Activated CD4-positive, alpha-beta T cell treated with anti-CD3 and anti-CD28 coated beads for 4 hours (primary cell): ENCODE results near the gene FOXO1.

Experiments
- DNase-seq, 2 donors: peaks; one replicate each; pipeline ENCODE4 v3.0.0-alpha.2; 2020

FOXO1 gene

DNA sequence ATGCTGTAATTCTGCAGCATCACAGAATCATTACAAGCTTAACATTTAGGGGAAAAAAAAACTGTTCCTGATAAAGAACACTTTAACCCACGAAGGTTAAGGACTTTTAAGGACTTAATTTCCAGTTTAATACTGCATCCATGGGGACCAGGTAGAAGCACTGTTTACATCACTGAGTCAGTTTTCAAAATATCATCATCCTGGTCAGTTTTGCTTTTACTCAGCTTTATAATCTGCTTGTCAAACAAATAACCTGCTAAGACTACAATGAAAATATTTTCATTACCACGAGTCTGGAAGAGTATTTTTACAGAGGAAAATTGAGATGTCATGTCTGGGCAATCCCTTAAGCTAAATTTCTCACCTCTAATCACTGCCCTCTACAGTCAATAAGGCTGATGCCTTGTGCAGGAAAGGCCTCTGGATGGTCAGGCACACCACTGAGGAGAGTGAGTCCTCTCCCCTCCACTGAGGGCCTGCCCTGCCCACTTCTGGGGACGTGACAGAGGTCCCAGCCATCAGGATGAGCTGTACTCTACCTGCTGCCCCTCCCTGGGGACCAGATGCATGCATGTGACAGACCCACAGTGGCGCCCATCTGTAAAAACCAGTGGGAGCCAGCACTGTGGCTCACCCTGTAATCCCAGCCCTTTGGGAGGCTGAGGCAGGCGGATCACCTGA is 31.0 kb downstream of the FOXO1 start:
- no peak for DNase-seq

DNA sequence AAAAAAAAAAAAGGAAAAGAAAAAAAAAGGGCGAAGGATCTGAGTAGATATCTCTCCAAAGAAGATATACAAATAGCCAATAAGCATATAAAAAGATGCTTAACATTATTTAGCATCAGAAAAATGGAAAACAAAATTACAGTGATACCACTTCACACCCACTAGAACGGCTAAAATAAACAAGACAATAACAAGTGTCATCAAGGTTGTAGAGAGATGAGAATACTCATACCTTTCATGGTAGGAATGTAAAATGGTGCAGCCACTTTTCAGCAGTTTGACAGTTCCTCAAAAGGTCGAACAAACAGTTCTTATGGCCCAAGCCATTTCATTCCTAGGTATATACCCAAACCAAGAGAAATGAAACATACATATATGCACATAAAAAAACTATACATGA is 33.5 kb downstream of the FOXO1 start:
- no peak for DNase-seq

DNA sequence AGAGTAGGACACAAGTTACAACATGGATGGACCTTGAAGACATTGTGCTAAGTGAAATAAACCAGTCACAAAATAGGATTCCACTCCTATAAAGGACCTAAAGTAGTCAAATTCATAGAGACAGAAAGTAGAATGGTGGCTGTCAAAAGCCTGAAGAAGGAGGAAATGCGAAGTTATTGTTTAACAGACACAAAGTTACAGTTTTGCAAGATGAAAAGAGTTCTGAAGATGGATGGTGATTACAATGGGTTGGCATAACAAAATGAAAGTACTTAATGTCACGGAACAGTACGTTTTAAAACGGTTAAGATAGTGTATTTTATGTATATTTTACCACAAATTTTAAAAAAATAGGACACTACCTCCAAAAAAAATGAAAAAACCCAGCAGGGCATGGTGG is 34.8 kb downstream of the FOXO1 start:
- no peak for DNase-seq

DNA sequence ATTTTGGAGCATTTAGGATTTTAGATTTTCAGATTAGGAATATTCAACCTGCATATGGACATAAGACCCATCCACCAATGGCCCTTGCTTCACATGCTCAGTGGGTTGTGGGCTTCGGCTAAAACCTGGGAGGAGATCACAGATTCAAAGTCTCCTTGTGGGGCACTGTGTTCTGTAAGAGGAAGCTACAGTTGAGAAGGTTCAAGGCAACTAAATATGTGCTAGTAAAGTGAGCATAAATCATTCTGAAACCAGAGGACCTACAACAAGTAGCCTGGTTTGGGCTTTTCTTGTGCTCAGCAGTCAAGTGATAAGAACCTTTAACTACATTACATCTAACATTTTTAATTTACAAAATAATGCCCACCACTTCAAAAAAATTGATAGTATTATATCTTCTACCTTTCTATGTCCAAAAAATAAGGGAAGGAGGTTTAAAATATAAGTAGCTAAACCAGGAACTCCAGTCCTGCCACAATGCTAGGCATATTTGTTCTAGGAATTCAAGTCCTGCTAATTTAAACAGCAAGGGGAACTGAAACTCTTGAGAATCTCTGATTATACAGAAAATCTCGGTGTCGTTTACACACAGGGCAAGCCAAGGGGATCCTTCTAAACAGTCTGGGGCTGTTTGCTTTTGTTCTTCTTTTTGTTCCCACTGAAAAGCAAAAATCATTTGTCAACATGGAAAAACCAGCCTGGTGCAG is 36.6 kb downstream of the FOXO1 start:
- DNase-seq: no peak

DNA sequence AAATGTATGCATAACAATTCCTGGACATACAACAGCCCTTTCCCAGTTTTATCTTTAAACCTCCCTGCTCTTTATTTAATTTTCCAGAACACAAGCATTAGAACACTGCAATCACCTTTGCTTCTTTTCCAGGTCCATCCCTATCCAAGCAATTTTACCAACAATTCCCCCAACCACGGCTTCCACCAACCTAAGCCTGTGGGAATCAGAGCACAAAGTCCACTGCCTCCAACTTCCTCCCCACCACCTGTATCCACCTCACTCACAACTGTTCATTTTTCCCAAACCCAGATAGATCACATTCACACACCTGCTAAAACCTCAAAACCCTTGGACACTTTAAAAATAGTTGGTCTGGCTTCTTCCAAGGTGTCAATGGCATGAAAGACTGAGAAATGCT is 39.5 kb downstream of the FOXO1 start:
- no peak for DNase-seq

DNA sequence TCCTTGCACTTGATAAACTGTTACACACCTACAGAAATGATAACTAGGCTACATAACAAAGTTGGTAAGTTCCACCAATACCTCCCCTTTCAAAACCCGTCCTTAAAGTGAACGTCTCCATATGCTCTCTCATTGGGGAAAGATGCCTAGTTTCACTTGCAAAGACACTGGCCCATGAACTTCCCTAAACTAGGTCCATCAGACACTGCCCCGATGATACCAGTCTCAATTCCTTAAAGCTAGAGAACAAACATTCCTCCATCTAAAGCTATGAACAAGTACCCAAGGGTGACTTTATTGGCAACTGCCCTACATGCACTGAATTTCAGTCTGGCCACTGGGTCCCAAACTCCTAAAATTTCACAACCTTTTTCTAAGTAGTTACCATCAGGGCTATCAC is 39.9 kb downstream of the FOXO1 start:
- no peak for DNase-seq

DNA sequence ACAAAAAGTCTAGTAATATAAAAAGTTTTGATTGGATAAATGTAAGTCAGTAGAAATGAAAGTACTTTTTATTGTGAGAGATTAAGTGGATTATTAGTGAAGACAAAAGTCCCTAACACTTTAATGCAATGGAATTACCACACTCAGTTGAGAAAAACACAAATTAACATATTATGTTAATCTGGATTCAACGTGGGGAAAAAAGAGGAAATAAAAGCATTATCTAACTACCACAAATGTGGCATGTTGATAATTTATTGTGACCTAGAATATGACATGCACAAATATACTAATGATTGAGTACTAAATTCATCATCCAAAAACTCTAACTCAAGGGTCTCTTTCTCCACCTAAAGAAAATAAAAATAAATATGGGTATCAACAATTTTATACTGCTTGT is 41.5 kb downstream of the FOXO1 start:
- DNase-seq: no peak

DNA sequence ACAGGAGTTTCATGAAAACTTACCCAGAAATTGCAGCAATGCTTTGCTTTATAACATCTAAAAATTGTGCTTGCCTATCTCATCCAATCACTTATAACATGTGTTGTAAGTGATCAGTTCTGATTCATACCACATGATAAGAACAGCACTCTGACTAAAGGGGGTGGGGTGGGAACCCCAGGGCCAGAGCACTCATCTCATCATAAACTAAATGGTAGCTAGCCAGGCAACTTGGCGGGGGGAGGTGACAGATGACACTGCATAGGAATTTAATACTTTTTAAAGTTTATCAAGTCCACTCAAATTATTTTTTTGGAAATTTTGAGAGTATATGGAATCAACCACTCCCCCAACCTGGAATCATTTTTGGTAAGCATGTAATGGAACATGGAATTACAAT is 42.1 kb downstream of the FOXO1 start:
- DNase-seq: peak; percentile 41 to 49

DNA sequence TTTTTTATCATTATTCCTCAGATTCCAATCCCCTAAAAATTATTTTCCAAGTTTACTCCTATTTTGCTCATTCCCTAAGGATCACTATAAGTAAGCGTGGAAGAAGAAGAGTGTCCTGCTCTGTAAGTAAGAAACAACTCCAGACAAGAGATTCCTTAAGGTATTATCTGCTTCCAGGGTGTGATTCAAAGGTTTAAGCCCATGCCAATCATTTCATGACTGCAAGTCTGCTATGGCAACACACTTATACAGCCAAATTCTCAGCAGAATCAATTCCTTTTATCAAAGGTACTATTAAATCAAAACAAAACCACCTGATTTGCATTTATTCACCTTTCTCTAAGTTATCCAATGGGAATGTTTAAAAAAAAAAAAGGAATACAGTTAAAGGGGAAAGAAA is 43.7 kb downstream of the FOXO1 start:
- no peak for DNase-seq

DNA sequence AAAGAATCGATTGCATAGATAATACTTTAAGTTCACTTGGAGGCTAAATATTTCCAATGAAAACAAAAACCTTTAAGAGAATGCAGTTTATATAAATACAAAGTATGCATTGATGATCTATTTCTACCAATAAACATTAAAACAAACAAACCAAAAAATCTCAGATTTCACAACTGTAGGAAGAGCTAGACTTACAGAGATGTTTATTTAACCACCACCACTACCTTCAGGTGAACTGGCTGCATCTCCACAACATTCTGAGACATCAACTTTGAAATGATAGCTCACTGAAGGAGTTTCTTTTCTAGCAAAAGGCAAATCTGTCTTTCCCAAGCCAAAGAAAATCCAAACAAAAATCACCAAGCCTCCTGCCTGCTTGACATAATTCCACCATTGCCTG is 44.2 kb downstream of the FOXO1 start:
- no peak for DNase-seq

DNA sequence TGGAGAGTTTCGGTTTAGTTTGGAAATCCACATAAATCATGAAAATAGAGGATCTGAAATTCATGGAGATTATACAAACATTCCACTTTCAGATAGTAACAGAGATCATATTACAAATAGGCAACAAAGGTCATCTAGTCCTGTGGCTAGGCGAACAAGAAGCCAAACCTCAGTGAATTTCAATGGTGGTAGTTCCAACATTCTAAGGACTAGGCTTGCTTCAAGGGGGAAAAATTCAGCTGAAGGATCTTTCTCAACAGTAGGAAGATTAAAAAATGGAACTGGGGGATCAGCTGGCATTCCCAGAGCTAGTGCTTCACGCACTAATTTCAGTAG is 47.0 kb downstream of the FOXO1 start:
- no peak for DNase-seq

DNA sequence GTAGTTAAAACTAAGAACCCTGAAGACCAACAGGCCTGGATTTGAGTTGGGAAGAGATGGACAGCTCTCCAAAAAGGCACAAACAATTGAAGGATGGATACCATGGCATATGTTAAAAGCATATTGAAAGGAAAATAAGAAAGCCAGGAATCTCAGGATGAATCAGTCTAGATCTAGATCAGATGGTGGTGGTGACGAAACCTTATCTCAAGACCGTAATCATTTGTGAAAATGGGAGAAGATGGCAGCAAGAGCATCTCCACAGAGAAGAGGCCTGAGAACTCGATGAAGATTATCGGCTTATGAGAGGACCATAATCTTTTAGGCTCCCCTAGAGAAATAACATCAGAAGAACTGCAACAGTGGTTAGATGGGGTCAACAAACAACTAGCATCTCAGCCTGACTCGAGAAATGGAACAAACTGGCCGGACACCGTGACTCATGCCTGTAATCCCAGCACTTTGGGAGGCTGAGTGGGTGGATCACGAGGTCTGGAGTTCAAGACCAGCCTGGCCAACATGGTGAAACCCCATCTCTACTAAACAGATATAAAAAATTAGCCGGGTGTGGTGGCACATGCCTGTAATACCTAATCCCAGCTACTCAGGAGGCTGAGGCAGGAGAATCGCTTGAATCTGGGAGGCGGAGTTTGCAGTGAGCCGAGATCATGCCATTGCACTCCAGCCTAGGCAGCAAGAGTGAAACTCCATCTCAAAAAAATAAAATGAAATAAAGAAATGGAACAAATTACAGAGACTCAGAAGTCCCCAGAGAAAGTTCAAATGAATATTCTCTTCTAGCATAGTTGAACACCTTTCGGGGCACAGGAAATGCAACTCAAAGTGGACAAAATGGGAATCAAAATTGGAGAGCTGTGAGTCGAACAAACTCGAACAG is 47.6 kb downstream of the FOXO1 start:
- DNase-seq: no peak

DNA sequence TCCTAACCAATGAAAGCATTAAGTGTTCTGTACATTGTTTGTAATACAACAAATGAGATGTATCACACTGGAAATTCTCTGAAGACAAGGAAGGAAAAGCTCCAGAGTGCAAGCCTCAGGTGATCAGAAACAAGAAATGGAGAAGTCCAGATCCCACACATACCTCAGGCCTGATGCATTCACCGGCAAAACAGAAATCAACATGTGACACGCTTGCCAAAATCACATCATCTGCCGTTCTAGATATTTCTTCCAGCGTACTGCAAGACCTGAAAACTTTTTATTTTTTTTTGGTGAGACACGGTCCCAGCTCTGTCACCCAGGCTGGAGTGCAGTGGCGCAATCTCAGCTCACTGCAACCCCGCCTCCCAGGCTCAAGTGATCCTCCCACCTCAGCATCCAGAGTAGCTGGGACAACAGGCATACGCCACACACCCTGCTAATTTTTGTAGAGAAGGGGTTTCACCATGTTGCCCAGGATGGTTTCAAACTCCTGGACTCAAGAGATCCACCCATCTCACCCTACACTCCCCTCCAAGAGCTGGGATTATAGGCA is 48.6 kb downstream of the FOXO1 start:
- no peak for DNase-seq

DNA sequence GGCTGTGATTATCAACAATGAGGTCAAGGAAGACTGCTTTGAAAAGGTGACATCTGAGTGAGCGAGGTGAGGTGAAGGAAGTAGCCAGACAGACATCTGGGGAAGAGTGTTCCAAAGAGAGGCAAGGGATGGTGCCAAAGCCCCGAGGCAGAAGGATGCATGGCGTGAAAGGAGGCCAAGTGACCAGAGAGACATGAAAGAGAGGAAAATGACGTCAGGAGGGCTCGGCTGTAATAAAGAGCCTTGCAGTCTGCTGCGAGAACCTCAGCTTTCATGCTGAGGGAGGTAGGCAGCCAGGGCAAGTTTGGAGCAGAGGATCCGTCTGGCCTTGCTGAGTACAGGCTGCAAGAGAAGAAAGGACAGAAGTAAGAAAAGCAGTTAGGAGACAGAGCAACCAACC is 50.8 kb downstream of the FOXO1 start:
- DNase-seq: no peak

DNA sequence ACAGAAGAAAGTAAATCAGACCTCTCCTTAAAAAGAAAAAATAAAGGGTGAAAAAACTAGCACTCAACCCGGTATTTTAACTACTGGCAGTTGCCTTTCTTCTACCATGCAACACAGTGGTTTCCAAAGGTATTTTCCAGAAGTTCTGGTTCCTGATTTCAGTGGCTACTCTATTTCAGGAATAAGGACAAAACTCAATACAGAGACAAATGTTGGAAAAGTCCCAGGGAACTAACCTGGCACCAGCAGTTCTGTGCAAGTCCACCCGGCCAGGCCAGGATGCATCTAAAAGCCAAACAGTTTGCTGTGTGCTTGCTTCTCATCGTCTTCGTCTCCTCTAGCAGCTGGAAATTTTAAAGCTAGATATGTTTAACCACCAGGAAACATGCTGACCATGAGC is 52.5 kb downstream of the FOXO1 start:
- no peak for DNase-seq

DNA sequence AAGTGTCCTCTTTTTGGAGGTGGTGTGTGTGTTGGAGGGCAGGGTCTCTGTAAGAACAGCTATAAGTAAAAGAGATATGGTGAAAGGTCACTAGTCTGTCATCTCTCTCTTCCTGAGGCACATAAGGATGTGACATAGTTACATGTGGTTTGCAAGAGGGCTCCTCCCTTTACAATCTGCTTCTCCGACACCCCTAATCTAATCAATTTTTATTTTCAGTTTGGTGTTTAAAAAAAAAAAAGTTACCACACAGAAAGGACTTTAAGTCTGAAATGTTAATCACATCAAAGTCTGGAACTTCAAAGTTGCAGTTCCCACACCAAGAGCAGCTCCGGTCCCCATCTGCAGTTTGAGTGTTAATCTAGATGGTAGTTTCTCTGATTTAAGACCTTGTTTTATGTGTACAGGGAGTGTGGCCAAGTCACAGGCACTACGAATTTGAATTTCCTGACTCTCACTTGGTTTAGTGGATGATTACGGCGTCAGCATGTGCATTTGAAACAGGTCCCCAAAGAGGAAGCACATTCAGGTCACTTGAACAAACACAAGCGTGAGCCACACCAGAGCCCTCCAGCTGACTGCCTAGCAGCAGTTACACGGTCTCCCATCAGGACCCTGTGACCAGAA is 53.1 kb downstream of the FOXO1 start:
- peak; percentile 30 to 44 for DNase-seq

DNA sequence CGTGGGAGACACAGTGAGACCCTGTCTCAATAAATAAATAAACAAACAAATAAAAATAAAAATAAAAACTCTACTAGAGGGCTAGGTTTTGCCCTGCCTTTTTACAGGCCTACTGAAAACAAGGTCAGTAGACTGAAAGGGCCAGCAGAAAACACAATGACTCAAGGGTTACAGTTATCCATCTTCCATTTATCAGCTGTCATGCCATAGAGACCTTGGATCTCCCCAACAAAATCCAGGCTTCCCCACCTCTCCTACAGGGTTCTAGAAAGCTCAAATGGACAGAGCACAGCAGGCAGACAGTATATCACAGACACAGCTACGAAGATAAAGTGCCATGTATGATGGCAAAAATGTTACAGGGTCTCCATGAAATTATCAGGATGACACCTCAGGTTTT is 54.4 kb downstream of the FOXO1 start:
- DNase-seq: no peak

DNA sequence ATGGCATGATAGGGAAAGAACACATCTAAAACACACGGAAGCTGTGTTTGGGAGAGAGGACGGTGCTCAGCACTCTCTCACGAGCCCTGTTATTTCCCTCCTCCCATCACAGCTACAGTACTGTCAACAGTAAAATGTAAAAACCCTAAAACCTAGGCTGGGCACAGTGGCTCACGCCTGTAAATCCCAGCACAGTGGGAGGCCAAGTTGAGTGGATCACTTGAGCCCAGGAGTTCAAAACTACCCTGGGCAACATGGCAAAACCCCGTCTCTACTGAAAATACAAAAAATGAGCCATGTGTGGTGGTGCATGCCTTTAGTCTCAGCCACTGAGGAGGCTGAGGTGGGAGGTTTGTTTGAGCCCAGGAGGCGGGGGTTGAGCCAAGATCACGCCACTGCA is 54.8 kb downstream of the FOXO1 start:
- no peak for DNase-seq

DNA sequence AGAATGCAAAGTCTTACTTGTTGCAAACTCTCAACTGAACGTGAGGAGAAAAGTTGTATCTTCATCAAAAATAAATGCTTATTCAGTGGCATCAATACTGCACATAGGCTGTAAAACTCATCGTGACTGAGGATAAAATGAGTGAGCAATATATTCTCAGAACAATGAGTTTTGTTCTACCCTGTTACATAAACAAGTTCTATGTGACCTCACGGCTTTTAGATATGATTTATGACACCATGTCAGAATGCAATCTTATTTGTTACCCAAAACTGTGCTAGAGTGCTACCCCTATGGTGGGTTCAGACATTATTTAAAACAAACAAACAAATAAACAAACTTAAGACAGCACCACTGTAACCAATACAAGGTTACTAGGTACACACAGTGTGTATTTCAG is 55.4 kb downstream of the FOXO1 start:
- no peak for DNase-seq

DNA sequence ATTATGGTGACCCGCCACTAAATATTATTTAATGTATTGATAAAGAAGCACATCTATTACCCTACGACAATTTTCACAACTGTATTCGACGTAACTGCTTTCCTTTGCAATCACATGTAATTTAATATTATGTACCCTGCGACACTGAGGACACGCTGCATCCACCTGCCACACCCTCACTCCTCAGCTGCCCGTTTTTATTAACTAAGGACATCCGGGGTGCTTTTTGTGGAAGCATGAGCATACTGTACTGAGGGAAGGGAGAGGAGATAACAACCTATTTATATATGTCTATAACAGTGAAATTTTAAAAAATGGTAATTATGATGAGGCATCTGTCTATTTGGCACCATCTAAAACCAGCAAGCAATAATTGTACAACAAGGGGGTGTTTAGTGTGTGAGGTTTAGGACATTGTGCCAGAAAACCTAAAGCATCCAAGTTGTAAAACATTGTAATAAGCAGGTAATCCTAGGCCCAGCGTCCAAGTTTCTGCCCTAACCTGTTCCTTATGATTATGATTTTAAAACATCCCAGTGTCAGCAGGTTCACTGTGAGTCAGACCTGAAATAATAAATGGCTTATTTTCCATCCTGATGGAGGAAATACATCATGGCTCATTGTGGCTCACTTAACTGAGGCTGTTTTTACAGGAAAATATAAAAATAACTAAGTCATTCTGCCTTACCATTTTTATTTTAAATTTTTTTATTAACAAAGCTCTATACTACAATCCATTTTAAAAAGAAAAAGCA is 56.3 kb downstream of the FOXO1 start:
- no peak for DNase-seq

DNA sequence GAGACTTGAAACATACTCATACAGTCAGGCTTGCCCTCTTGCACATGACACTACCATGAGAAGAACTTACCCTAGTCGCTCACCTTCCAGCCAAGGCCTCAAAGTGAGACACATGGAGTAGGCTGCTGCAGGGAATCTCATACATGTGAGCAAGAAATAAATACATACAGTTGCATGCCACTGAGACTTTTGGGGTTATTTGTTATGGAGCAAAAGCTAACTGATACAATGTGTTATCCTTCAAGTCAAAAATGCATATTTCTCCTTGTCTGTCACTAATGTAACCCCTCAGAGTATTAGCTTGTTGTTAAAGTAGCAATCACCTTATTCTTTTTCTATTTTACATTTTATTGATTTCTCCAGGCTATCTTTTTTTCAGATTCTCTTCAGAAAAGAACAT is 58.1 kb downstream of the FOXO1 start:
- DNase-seq: no peak

DNA sequence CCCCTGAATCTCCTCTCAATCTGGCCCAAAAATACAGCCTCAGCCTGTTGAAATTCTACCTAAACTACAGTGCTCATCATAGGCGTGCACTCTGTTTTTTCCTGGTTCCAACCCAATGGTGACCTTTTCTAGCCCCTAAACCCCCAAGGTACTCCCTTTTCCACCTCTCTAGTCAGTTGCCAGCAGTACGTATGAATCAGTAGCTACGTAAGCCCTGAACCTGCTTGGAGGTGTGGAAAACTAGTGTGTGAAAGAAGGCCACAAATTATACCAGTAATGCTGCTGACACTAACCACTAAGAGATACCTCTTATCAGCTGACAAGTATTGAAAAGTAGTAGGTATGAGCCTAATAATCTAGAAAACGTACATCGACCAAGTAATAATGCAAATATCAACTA is 60.9 kb downstream of the FOXO1 start:
- DNase-seq: no peak

DNA sequence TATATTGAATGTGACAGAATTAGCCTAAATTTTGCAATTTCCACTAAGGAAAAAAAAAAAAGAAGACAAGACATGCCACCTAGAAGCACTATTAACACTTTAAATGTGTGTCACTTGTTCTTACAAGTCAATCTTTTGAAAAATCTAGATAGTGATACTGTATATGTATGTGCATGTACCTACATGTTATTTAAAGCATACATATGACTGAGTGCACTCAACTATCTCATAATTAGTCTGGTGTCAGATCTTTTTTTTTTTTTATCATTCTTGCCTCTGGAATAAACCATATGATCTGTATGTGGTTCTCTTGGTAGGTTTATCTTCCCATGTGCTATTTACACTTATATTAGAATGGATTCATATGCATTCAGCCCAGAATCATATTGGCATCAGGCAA is 62.3 kb downstream of the FOXO1 start:
- DNase-seq: no peak
